SU-DHL-6 (cell line): ENCODE data around the gene CHST2.

Source experiments
- CTCF ChIP-seq: fragments of 200-600 bp; sonication (generic); IDR thresholded peaks from one replicate; pipeline ENCODE4 v1.5.1; 2017; ENCODE audit warnings: antibody characterized with exemption, mild to moderate bottlenecking, low read length, moderate library complexity; ENCODE audit not compliant: insufficient read depth, poor library complexity, severe bottlenecking
- EZH2phosphoT487 ChIP-seq: fragments of 200-600 bp; sonication (generic), shearing (Covaris generic); conservative IDR thresholded peaks from 2 replicates; pipeline ENCODE4 v1.6.1; 2018; ENCODE audit warnings: mild to moderate bottlenecking, antibody characterized with exemption, low read length, moderate library complexity, mixed read lengths

GRCh38 chr3:143105170-143105569, 14.4 kb upstream of the CHST2 start:
- TF ChIP-seq CTCF: no peak
- no peak for TF ChIP-seq EZH2phosphoT487
